Measurements from ENCODE around the gene TPRG1L.
"Not testable (repeated sequence)": the region's sequence is repeated elsewhere in the genome, so short reads cannot be mapped to it uniquely, and the experiment has no call there.

The TPRG1L gene

DNA sequence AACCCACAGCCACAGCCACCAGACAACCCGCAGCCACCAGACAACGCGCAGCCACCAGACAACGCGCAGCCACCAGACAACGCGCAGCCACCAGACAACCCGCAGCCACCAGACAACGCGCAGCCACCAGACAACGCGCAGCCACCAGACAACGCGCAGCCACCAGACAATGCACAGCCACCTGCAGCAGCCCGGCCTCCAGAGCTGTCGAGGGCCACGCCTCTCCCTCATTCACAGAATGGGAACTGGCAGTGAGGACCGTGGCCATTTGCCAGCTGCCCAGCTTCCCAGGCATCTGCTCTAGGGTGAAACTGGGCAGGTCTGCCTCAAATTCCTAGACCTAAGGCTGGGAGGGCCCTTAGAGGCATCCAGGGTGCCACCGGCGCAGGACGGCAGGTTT is 41.1 kb upstream of the TPRG1L start:
- not testable (repeated sequence) for H3K4me3 ChIP-seq (ENCODE audit: low read length in 2 of 2); H3K27me3 ChIP-seq (ENCODE audit: control insufficient read depth in 1 of 2, insufficient read depth in 2 of 2, low read length in 2 of 2); H3K9ac ChIP-seq (ENCODE audit: low read length in 2 of 2); H3K27ac ChIP-seq (ENCODE audit: low read length); H3K4me1 ChIP-seq (ENCODE audit: control insufficient read depth, insufficient read depth, low read length); H3K9me3 ChIP-seq (ENCODE audit: control insufficient read depth in 2 of 2, low read length in 2 of 2); H3K36me3 ChIP-seq (ENCODE audit: control insufficient read depth in 2 of 2, insufficient read depth in 2 of 2, low read length in 2 of 2)

DNA sequence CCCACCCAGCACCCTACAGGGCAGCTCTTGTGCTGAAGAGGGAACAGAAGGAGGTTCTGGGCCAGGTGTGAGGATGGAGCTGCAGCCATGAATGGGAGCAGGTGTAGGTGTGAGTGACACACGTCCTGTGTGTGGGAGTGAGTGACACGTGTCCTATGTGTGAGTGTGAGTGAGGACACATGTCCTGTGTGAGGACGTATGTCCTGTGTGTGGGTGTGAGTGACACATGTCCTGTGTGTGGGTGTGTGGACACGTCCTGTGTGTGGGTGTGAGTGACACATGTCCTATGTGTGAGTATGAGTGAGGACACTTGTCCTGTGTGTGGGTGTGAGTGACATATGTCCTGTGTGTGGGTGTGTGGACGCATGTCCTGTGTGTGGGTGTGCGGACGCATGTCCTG is 39.9 kb upstream of the TPRG1L start:
- H3K27ac ChIP-seq (ENCODE audit: low read length): no peak overlapping the region

GRCh38 chr1:3585353-3585868 is 39.4 kb upstream of the TPRG1L start:
- not testable (repeated sequence) for H3K27me3 ChIP-seq (ENCODE audit: control insufficient read depth in 1 of 2, insufficient read depth in 2 of 2, low read length in 2 of 2); H3K4me1 ChIP-seq (ENCODE audit: control insufficient read depth, insufficient read depth, low read length); H3K4me3 ChIP-seq (ENCODE audit: low read length in 2 of 2); H3K27ac ChIP-seq (ENCODE audit: low read length); H3K9me3 ChIP-seq (ENCODE audit: control insufficient read depth in 2 of 2, low read length in 2 of 2); H3K9ac ChIP-seq (ENCODE audit: low read length in 2 of 2); H3K36me3 ChIP-seq (ENCODE audit: control insufficient read depth in 2 of 2, insufficient read depth in 2 of 2, low read length in 2 of 2)

More for the DNA sequence above, 39.9 kb upstream of the TPRG1L start:
- no peaks in the 10 kb centered on the region for H3K36me3 ChIP-seq (ENCODE audit: control insufficient read depth in 2 of 2, insufficient read depth in 2 of 2, low read length in 2 of 2)
- no peaks in the 10 kb centered on the region for H3K9me3 ChIP-seq (ENCODE audit: control insufficient read depth in 2 of 2, low read length in 2 of 2)
- peaks cover 0 to 5% of the 10 kb centered on the region in 2 donors for H3K27me3 ChIP-seq (ENCODE audit: control insufficient read depth in 1 of 2, insufficient read depth in 2 of 2, low read length in 2 of 2)
- H3K9ac ChIP-seq (ENCODE audit: low read length in 2 of 2): no peak overlapping the region
- no peak overlapping the region for H3K4me3 ChIP-seq (ENCODE audit: low read length in 2 of 2)
- H3K4me1 ChIP-seq (ENCODE audit: control insufficient read depth, insufficient read depth, low read length): no peaks in the 10 kb centered on the region

DNA sequence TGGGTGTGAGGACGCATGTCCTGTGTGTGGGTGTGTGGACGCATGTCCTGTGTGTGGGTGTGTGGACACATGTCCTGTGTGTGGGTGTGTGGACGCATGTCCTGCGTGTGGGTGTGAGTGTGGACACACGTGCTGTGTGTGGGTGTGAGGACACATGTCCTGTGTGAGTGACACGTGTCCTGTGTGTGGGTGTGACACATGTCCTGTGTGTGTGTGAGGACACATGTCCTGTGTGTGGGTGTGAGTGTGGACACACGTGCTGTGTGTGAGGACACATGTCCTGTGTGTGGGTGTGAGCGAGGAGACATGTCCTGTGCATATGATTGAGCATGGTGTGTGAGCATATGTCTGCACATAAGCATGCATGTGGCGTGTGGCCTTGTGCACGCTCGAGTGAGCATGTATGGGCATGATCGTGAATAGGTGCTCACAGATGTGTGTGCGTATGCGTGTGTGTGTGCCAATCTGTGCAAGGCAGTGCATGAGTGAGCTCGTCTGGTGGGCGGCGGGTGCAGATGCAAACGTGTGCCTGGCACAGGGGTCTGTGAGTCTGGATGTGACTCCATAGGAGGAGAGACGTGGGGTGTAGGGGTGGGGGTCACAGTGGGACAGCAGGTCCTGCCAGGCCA is 38.8 kb upstream of the TPRG1L start:
- no peak overlapping the region for H3K27ac ChIP-seq (ENCODE audit: low read length)
- no peak overlapping the region for H3K9ac ChIP-seq (ENCODE audit: low read length in 2 of 2)
- H3K9me3 ChIP-seq (ENCODE audit: control insufficient read depth in 2 of 2, low read length in 2 of 2): no peaks in the 10 kb centered on the region
- H3K27me3 ChIP-seq (ENCODE audit: control insufficient read depth in 1 of 2, insufficient read depth in 2 of 2, low read length in 2 of 2): peaks cover 0 to 5% of the 10 kb centered on the region in 2 donors
- no peaks in the 10 kb centered on the region for H3K4me1 ChIP-seq (ENCODE audit: control insufficient read depth, insufficient read depth, low read length)
- H3K4me3 ChIP-seq (ENCODE audit: low read length in 2 of 2): no peak overlapping the region
- H3K36me3 ChIP-seq (ENCODE audit: control insufficient read depth in 2 of 2, insufficient read depth in 2 of 2, low read length in 2 of 2): no peaks in the 10 kb centered on the region

DNA sequence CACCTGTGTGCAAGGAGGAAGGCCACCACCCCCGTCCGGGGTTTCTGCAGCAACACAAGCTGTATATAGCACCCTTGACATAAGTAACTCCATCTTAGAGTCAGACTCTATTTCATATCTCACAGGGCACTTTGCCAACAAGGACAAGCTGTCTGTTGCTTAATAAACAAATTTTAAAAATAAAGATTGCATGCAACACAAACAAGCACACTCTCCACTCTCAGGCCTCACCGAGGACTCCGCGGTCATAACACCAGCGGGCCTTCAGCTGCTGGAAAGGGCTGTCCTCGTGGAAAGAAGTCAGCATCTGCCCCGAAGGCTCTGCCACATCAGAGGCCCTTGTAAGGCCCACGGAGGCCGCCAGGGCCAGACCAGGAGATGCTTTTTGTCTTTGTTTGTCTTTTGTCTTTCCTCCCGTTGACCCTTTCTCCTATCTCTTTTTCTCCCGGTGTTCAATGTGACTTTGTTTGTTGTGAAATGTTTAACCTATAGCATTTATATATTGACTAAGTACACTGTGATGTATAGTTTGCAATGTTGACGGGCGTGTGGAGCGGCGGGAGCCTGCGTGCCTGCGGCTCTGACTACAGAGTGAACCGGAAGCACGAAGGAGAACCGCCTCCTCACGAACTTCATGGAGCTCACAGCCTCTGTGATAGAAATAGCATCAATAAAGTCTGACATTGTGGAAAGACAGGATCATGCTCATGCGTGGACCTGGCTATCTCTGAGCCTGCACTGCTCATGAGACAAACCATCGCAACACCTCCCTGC is 37.6 kb upstream of the TPRG1L start:
- Histone ChIP-seq H3K4me3 (ENCODE audit: low read length in 2 of 2) (no peak overlapping the region), H3K9ac (ENCODE audit: low read length in 2 of 2) (no peak overlapping the region), H3K9me3 (ENCODE audit: control insufficient read depth in 2 of 2, low read length in 2 of 2) (no peaks in the 10 kb centered on the region), H3K27ac (ENCODE audit: low read length) (no peak overlapping the region), H3K27me3 (ENCODE audit: control insufficient read depth in 1 of 2, insufficient read depth in 2 of 2, low read length in 2 of 2) (peaks cover 0 to 5% of the 10 kb centered on the region in 2 donors), H3K4me1 (ENCODE audit: control insufficient read depth, insufficient read depth, low read length) (no peaks in the 10 kb centered on the region), H3K36me3 (ENCODE audit: control insufficient read depth in 2 of 2, insufficient read depth in 2 of 2, low read length in 2 of 2) (no peaks in the 10 kb centered on the region)

DNA sequence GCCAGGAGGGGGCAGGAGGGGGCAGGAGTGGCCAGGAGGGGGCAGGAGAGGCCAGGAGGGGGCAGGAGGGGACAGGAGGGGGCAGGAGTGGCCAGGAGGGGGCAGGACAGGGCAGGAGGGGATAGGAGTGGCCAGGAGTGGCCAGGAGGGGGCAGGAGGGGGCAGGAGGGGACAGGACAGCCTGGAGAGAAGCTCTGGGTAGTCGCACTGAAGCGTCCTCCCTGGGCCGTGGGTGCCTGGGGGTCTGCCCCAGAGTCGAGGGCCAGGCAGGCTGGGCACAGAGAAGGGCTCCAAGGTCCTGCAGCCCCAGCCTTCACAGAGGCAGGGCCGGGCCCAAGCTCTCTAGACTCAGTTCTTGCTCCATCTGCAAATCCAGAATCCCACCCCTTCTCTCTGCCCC is 36.4 kb upstream of the TPRG1L start:
- H3K4me1 ChIP-seq (ENCODE audit: control insufficient read depth, insufficient read depth, low read length): no peaks in the 10 kb centered on the region
- no peak overlapping the region for H3K4me3 ChIP-seq (ENCODE audit: low read length in 2 of 2)
- H3K27ac ChIP-seq (ENCODE audit: low read length): no peak overlapping the region
- no peaks in the 10 kb centered on the region for H3K36me3 ChIP-seq (ENCODE audit: control insufficient read depth in 2 of 2, insufficient read depth in 2 of 2, low read length in 2 of 2)
- H3K27me3 ChIP-seq (ENCODE audit: control insufficient read depth in 1 of 2, insufficient read depth in 2 of 2, low read length in 2 of 2): peaks cover 0 to 5% of the 10 kb centered on the region in 2 donors
- no peaks in the 10 kb centered on the region for H3K9me3 ChIP-seq (ENCODE audit: control insufficient read depth in 2 of 2, low read length in 2 of 2)
- H3K9ac ChIP-seq (ENCODE audit: low read length in 2 of 2): no peak overlapping the region

DNA sequence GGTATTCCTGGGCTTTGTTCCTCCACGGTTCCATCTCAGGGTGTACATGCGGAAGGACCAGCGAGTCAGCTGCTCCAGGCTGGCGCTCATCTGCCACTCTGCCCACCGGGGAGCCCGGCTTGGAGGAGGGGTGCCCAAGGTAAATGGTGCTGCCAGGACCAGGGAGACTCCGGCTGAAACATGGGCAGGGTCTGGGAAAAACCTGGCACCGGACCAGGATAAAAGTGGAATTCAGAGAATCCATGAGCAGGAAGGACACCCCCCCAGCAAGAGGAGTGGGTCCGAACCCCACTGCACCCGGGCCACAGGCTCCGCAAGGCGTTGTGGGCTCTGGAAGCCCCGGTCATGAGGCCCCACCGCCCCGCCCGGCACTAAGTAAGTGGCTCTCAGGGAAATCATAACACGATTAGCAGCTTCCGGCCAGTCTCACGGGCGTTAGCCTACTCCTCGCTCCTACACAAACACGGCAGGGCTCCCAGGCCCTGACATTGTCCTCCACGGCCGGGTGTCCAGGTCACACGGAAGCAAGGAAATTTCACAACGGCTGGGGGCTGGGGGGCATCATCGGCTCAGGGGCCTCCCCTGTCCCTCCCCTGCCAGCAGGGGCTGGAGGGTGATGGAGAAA is 34.6 kb upstream of the TPRG1L start:
- H3K4me3 ChIP-seq (ENCODE audit: low read length in 2 of 2): no peak overlapping the region
- peaks cover 0 to 3% of the 10 kb centered on the region in 2 donors for H3K27me3 ChIP-seq (ENCODE audit: control insufficient read depth in 1 of 2, insufficient read depth in 2 of 2, low read length in 2 of 2)
- no peaks in the 10 kb centered on the region for H3K4me1 ChIP-seq (ENCODE audit: control insufficient read depth, insufficient read depth, low read length)
- no peak overlapping the region for H3K9ac ChIP-seq (ENCODE audit: low read length in 2 of 2)
- H3K36me3 ChIP-seq (ENCODE audit: control insufficient read depth in 2 of 2, insufficient read depth in 2 of 2, low read length in 2 of 2): no peaks in the 10 kb centered on the region
- H3K9me3 ChIP-seq (ENCODE audit: control insufficient read depth in 2 of 2, low read length in 2 of 2): no peaks in the 10 kb centered on the region
- no peak overlapping the region for H3K27ac ChIP-seq (ENCODE audit: low read length)

DNA sequence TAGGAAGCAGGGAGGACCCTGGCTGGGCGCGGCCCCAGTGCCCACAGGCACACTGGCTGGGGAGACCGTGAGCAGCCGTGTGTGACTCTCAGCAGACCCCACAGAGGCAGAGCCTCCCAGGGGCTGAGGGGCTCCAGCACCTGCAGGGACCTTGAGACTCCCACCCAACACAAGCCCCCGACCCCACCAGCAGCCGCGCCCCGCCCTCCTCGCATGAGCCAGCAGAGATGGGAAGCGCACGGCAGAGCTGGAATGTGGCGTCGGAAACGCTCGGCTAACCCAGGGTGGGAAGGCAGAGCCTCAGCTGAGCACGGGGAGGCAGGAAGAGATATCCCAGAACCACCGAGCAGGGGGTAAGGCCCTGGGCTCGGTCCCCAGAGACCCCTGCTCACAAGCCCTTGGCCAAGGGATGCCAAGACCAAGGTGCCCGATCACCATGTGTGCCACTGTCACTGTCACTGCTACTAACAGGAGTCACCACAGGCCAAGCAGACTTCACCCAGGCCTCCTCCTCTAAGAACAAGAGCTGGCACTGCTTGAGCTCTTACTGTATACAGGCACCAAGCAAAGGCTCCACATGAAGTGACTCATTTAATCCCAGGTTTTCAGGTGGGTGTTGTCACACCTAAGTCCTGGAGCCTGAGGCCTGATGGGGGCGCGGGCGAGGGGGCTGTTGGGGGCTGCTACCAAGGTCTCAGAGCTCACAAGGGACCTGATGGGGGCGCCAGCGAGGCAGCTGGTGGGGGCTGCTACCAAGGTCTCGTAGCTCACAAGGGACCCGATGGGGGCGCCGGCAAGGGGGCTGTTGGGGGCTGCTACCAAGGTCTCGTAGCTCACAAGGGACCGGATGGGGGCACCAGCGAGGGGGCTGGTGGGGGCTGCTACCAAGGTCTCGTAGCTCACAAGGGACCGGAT is 33.6 kb upstream of the TPRG1L start:
- Histone ChIP-seq H3K9me3 (ENCODE audit: control insufficient read depth in 2 of 2, low read length in 2 of 2) (no peaks in the 10 kb centered on the region), H3K27me3 (ENCODE audit: control insufficient read depth in 1 of 2, insufficient read depth in 2 of 2, low read length in 2 of 2) (no peaks in the 10 kb centered on the region), H3K4me3 (ENCODE audit: low read length in 2 of 2) (no peak overlapping the region), H3K4me1 (ENCODE audit: control insufficient read depth, insufficient read depth, low read length) (no peaks in the 10 kb centered on the region), H3K36me3 (ENCODE audit: control insufficient read depth in 2 of 2, insufficient read depth in 2 of 2, low read length in 2 of 2) (no peaks in the 10 kb centered on the region), H3K9ac (ENCODE audit: low read length in 2 of 2) (no peak overlapping the region), H3K27ac (ENCODE audit: low read length) (no peak overlapping the region)

DNA sequence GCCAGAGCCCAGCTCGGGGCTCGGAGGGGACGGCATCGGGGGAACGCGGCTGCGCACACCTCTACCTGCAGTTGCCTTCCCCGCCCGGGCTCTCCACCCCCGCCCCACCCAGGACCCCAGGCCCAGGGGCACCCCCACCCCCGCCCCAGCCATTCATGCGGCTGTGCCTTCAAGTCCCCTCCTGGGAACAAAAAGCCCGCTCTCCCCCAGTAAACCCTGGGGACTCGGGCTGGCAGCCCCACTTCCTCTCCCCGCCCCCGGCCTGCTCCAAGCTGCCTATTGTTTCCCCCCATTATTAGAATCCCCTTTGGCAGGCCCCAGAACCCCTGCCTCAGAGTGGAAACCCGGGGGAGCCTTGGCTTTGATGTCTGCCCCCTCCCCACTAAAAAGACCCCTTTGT is 31.5 kb upstream of the TPRG1L start:
- H3K27me3 ChIP-seq (ENCODE audit: control insufficient read depth in 1 of 2, insufficient read depth in 2 of 2, low read length in 2 of 2): no peaks in the 10 kb centered on the region
- no peak overlapping the region for H3K27ac ChIP-seq (ENCODE audit: low read length)
- H3K9me3 ChIP-seq (ENCODE audit: control insufficient read depth in 2 of 2, low read length in 2 of 2): no peaks in the 10 kb centered on the region
- H3K36me3 ChIP-seq (ENCODE audit: control insufficient read depth in 2 of 2, insufficient read depth in 2 of 2, low read length in 2 of 2): no peaks in the 10 kb centered on the region
- peaks cover 4% of the 10 kb centered on the region for H3K4me1 ChIP-seq (ENCODE audit: control insufficient read depth, insufficient read depth, low read length)
- no peak overlapping the region for H3K9ac ChIP-seq (ENCODE audit: low read length in 2 of 2)
- H3K4me3 ChIP-seq (ENCODE audit: low read length in 2 of 2): no peak overlapping the region

DNA sequence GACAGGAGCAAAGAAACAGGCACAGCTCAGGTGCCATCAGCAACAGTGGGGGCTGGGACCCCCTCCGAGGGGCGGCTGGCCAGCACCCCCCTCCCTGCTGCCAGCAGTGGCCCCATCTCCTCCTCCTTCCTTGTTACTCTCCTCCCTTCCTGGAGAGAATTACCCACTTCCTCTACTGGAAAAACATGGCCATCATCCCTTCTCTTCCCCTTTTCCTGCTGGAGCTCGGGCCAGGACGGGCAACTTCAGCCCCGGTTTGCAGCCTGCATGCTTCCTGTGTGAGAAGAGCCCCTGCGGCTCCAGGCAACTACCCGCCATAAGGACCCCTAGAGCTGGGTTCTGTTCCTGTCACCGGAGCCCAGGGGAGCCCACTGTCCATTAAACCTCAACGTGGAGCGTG is 31.1 kb upstream of the TPRG1L start:
- no peak overlapping the region for H3K27ac ChIP-seq (ENCODE audit: low read length)
- no peaks in the 10 kb centered on the region for H3K36me3 ChIP-seq (ENCODE audit: control insufficient read depth in 2 of 2, insufficient read depth in 2 of 2, low read length in 2 of 2)
- no peaks in the 10 kb centered on the region for H3K27me3 ChIP-seq (ENCODE audit: control insufficient read depth in 1 of 2, insufficient read depth in 2 of 2, low read length in 2 of 2)
- H3K4me3 ChIP-seq (ENCODE audit: low read length in 2 of 2): no peak overlapping the region
- no peak overlapping the region for H3K9ac ChIP-seq (ENCODE audit: low read length in 2 of 2)
- peaks cover 8% of the 10 kb centered on the region for H3K4me1 ChIP-seq (ENCODE audit: control insufficient read depth, insufficient read depth, low read length)
- no peaks in the 10 kb centered on the region for H3K9me3 ChIP-seq (ENCODE audit: control insufficient read depth in 2 of 2, low read length in 2 of 2)
